ENCODE measurements around the gene CETN3.

The CETN3 gene

DNA sequence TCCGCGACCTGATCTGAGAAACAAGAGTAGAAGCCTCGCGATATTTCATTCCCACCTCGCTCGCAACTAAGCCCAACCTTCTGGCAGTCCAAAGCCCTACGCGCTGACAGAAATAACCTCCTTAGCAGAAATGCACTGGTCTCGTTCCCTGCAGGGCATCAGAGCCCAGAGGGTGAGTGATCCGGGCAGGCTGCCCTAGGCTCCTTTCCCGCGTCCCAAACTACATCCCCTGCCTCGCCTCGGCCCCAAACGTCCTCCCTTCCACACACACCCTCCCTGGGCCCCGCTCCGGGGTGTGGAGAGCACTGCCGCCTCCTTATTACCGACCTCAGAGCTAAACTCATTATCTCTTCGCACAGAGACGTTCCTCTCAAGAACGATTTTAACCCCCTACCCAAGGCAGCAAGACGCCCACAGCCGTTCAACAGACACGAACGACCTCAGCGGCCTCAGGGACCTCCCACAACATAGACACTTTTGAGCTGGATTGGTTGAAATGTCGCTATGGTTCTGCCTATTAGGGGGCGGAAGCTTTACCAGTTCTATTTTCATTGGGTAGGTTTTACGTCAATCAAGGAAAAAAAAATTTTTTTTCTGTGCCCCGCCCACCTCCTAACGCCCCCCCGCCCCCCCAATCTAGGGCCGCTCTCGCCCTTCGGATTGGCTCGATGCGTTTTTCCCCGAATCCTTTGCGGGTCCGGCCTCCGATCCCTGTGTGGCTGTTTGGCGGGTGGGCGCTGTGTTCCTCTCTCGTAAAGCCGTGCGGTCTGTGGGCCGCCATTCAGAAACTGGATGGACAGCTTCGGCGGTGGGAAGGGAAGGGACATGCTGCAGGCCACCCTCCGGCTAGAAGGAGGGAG lies at the start of gene CETN3:
TSS of gene CETN3 (minus strand) at position 439 of the 860 bp plus-strand sequence. CDS start at position 344, 95 bp downstream.
- peak; percentile 98 for FAIRE-seq

DNA sequence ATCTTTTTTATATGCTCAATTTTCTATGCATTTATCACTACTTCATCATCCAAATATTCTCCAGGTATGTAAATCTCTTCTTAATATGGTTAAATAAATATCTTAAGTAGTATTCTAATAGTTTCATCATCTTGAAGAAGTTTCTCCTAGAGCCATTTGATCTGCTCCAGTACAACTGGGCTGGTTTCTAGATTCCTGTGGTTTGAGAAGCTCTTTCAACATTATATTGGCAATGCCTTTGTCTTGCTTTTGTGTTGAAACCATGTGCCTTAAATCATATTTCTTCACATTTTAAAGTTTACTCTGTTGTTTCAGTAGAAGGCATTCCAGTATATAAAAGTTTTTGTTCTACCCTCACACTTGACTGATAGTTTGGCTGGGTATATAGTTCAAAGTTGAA lies 37.4 kb upstream of the CETN3 start:
- FAIRE-seq, result no peak

DNA sequence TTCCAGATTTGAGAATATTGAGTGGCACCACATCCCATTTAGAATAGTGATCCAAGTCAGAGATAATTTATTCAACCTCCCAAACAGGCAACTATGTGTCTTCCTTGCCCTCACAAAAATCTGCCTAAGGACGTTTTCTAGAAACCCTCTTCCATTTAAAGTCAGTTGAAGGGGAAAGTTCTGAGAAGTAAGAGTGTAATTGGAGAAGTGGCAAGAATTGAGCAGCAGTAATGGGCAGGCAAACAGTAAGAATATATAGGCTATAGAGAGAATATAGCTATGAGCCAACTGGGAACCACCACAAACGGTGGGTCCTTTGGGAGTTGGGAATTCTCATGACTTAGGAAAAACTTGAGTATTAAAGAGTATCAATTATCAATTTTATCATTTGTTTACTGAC lies 31.1 kb upstream of the CETN3 start:
- no peak for FAIRE-seq

GRCh38 chr5:90438100-90438499 lies 28.5 kb upstream of the CETN3 start:
- no peak for FAIRE-seq

DNA sequence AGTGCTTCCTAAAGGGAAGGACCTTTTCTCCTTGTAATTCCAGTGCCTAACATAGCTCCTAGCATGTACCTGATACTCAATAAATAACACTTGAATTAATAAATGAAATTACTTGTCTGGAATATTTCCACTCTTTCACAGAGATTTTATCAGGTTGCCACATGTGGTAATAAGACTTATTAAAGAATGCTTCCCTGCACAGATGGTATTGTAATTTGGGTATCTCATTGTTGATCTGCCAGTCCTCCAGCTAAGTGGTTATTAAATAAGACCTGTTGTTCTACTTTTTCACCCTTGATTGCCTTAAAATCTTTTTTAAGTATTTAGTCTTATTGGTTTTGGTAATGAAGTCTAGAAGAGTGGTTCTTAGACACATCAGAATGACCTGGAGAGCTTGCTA lies 28.1 kb upstream of the CETN3 start:
- no peak for FAIRE-seq

- peak; percentile 47 for FAIRE-seq
Observed at GRCh38 chr5:90434116-90434714, 24.7 kb upstream of the CETN3 start.

DNA sequence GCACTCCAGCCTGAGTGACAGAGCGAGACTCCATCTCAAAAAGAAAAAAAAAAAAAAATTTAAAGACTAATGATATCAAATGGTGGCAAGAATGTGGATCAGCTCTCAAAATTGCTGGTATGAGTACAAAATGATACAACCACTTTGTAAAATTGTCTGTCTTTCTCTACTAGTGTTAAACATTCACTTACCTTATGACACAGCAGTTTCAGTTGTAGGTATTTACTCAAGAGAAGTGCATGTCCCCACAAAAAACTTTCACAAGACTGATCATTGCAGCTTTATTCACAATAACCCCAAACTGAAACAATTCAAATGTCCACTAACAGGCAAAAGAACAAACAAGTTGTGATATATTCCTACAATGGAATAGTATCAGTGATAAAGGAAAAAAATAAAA lies 14.7 kb upstream of the CETN3 start:
- FAIRE-seq, result no peak

GRCh38 chr5:90421136-90421535 lies 11.6 kb upstream of the CETN3 start:
- FAIRE-seq, result no peak

DNA sequence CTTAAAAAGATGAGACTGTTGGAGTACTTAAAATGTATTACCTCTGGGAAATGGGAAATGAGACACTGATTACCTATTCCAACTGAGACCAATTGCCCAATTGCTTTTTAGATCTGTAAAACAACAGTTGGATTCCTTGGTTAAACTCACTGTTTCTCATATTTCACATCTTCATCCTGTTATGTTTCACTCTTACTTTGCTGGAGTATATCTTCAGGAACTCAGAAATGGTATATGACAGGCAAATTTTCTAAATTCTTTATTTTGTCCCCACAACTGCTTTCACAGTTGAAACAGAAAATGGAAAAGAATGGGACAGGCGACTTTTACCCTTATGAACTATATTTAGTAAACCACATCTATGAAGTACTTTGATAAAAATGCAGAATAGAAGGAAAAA lies 8.7 kb upstream of the CETN3 start:
- FAIRE-seq, result no peak

DNA sequence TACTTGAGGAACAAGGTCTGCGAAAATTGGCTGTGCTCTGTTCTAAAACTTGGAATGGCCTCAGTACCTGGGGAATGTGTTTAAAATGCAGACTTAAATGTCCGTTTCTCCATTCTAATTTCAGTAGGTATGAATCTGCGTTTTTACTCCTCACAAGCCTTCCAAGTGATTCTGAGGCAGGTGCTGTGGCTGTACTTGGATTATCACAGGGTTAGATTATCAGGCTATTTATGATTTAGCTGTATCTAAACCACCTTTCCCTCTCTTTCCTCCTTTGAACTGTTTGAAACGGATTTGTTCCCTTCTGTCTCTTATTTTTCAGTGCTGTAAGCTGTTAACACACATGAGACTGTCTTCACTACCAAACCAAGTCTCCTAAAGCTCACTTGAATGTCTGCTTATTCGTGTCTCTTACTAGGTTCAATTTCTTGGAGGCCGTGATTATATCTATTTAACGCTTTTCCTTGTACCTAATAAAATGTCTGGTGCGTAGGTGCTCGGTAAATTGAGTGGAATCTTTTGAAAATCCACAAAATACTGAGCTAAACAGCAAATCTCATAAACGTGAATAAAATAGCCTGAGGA lies 714 bp upstream of the CETN3 start:
- FAIRE-seq, result no peak

DNA sequence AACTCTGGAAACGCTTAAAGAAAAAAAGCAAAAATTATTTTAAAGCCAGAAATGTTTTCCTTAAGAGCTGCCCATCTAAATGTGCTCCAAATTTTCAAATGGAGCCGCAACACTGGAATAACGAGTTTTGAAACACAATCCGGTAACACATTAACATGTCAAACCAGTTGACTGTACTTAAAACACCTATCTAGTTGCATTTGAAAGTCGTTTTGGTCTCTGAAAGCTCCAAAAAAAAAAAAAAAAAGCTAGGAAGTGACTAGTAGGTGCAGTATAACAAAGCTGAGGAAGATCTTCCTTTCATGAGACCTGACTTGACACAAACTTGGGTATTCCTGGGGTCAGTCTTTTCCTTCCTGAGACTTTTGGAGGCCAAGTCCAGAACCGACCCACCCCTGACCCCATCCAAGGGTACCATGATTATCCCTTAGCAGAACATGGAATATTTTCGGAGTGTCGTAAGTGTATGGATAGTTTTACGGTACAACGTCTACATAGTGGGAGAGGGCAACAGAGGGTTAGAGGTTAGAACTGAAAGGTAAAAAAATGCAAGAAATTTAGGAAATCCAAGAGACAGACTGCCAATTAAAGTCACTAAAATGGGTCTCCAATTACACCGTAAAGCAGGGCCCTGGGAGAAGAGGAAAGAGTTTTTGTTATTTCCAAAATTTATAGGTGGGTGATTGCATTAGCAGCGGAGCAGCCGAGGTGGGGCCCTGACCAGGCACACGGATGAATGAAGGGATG lies 812 bp downstream of the CETN3 start:
- no peak for FAIRE-seq

GRCh38 chr5:90406466-90406865 lies 3.1 kb downstream of the CETN3 start:
- no peak for FAIRE-seq

DNA sequence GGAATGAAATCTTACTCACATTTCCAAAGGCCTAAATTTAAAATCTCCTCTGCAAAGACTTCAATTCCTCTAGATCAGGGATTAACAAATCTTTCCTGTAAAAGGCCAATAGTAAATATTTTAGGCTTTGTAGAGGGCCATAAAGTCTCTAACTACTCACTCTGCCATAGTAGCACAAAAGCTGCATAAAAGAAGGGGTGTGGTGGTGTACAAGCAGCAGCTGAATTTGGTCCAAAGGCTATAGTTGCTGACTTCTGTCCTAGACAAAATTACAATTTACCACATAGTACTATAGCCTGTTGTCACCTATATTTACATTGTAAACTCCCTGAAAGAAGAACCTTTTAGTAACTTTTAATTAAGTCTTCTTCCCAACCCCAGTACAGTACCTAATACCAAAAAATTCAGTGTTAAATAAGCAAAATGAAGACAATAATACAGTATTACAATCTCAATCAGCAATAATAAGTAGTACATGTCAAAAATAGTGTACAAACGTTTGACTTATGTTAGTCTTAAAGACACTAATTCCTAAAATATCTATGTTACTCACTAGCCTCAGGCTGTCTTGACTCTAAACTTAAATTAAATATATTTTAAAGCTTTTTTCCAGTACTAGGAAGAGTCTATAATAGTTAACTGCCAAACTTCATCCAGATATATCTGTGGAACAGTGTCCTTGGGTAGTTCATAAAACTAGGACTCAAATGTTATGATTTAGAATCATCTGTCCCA lies 6.9 kb downstream of the CETN3 start:
- FAIRE-seq, result no peak

GRCh38 chr5:90399251-90399650 lies 10.3 kb downstream of the CETN3 start:
- FAIRE-seq, result no peak

DNA sequence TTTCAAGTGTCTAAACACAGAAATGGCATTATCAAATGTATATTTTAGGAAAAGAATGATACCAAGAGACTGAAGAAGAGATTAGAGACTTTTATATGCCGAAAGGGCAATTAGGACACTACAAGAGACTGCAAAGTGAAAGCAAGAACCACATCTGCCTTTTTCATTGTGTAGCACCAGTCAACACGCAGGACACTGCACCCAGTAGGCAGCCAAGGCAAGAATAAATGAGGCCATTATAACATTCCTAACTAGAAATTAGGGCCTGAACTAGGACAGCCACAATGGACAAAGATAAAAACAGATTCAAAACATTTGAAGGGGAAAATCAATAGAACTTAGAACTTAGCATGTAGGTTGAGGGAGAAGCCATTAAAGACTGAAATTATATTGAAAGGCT lies 10.8 kb downstream of the CETN3 start:
- FAIRE-seq, result no peak

GRCh38 chr5:90395005-90395404 lies 14.6 kb downstream of the CETN3 start:
- peak; percentile 34 for FAIRE-seq

GRCh38 chr5:90390928-90391327 lies 18.6 kb downstream of the CETN3 start:
- no peak for FAIRE-seq

DNA sequence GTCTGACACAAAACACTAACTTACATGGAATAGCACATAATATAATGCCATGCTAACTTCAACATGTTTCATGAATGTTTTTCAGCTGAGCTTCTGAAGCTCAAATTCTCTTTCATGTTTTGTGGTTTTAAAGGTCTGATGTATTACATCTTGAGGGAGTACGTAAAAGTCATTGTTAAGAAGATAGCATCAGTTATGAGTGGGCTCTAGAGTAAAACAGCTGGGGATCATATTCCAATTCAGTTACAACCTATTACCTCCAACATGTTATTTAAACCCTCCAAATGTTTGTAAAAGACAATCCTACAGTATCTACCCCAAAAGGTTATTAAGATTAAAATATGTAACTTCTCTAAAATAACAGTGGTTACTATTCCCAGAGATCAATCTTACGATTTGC lies 19.2 kb downstream of the CETN3 start:
- FAIRE-seq, result no peak

- no peak for FAIRE-seq
Observed at GRCh38 chr5:90387508-90387907, 22.0 kb downstream of the CETN3 start.

DNA sequence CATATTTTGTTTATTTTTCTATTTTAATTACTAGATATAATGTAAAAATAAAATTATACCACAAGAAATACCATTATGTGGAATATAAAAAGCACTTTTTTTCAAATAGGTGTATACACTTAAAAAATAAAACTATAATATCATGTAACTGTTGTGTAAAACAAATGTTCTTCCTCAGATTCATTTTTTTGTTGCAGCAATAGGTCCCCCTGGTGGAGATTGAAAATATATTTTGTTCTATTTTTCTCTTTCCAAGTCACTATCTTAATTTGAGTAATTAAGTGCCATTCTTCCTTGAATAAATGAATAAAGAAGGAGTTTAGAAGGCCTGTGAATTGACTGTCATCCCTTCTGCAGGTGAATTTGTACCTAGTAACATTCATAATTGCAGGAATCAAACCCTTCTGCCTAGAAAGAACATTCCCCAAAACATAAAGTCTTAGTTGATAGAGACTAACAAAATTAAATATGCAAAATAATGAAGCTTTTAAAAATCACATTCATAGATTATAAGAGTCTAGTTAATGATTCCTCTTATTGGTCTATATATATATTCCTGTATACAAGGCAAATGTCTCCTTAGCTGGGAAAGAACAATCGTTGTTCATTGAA lies 23.4 kb downstream of the CETN3 start:
- FAIRE-seq, result peak; percentile 97

- no peak for FAIRE-seq
Observed at GRCh38 chr5:90384389-90384788, 25.2 kb downstream of the CETN3 start.

DNA sequence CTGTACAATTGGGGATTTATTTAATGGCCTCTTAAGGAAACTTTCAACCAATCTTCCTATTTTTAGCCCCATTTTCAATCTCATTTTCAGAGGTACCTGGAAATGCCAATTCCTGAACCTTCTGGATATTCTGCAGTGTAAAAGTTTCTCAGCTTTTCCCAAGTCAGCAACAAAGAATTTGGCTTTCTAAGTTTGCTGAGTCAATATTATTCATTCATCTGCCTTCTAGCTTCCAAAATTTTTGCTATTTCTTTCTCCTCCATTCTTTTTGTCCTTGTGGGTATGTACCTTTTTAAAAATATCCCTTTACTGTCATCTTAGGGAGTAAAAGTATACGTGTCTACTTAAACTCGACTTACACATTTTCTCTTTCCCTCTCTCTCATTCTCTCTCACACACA lies 25.7 kb downstream of the CETN3 start:
- no peak for FAIRE-seq
